ENCODE measurements around the gene PIWIL4.

DNA sequence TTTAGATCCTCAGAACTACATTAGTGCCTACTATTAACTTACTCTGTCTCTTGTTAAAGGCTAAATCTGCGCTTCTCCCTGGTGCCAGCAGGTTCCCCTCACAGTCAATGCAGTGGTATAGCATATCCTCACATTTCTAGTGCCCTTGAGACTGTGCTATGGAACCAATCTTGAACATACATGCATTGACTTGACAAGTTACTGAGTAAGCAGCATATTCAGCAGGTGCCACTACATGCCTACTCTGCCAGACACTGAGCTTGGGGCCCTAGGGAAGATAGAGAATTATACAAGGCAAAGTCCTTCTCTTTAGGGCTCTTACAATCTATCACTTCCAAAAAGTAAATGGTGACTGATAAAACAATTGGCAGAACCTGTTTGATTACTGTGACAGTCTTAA lies 20.3 kb upstream of the PIWIL4 start:
- TF ChIP-seq ZNF529 (tag by site-specific recombination; IDR thresholded peaks at IDR 0.05; ENCODE audit: insufficient replicate concordance) (no peak), ZNF433 (tag by site-specific recombination; IDR thresholded peaks at IDR 0.05; ENCODE audit: low read depth) (no peak), ZNF324 (tag by site-specific recombination; IDR thresholded peaks at IDR 0.05) (no peak), MEIS1 (CRISPR knock-in tag; IDR thresholded peaks at IDR 0.05; ENCODE audit: borderline replicate concordance) (no peak)
- TF ChIP-seq, protein P1, sequence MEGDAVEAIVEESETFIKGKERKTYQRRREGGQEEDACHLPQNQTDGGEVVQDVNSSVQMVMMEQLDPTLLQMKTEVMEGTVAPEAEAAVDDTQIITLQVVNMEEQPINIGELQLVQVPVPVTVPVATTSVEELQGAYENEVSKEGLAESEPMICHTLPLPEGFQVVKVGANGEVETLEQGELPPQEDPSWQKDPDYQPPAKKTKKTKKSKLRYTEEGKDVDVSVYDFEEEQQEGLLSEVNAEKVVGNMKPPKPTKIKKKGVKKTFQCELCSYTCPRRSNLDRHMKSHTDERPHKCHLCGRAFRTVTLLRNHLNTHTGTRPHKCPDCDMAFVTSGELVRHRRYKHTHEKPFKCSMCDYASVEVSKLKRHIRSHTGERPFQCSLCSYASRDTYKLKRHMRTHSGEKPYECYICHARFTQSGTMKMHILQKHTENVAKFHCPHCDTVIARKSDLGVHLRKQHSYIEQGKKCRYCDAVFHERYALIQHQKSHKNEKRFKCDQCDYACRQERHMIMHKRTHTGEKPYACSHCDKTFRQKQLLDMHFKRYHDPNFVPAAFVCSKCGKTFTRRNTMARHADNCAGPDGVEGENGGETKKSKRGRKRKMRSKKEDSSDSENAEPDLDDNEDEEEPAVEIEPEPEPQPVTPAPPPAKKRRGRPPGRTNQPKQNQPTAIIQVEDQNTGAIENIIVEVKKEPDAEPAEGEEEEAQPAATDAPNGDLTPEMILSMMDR (tag by site-specific recombination; IDR thresholded peaks at IDR 0.05) = no peak
